Retinal pigment epithelial cell (primary cell): ENCODE data around the gene PSEN2.

ENCODE experiments used
- DNase-seq: peaks from one replicate; pipeline ENCODE4 v3.0.0-alpha.2; 2010; ENCODE audit warnings: low read depth
- H3K4me3 ChIP-seq: 2 replicates; pipeline ENCODE4 v1.5.1; 2011; ENCODE audit warnings: mild to moderate bottlenecking, low read length, control low read depth, moderate library complexity
- TF ChIP-seq, protein P1 (sequence below): conservative IDR thresholded peaks from 2 replicates; pipeline ENCODE4 v1.5.1; 2011; ENCODE audit warnings: low read depth, low read length, control low read depth, inconsistent platforms

PSEN2 gene

DNA sequence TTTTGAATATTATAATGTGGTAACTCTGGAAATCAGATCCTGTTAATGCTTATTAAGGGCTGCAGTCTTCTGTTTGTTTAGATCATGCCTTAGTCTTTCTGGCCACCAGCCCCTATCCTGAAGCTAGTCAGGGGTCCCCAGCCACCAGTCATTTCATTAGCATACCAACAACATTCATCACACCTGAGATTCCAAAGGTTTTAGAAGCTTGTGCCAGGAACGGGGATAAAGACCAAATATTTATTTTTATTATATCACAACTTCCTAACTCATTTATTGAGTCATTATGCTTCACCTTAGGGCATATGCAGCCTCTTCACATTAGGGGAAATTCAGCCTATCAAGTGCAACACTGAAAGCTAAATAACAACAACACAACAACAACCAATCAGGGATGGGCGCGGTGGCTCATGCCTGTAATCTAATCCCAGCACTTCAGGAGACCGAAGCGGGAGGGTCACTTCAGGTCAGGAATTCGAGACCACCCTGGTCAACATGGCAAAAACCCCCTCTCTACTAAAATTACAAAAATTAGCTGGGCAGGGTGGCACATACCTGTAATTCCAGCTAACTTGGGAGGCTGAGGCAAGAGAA, 2.9 kb upstream of the PSEN2 start:
- TF ChIP-seq, protein P1, sequence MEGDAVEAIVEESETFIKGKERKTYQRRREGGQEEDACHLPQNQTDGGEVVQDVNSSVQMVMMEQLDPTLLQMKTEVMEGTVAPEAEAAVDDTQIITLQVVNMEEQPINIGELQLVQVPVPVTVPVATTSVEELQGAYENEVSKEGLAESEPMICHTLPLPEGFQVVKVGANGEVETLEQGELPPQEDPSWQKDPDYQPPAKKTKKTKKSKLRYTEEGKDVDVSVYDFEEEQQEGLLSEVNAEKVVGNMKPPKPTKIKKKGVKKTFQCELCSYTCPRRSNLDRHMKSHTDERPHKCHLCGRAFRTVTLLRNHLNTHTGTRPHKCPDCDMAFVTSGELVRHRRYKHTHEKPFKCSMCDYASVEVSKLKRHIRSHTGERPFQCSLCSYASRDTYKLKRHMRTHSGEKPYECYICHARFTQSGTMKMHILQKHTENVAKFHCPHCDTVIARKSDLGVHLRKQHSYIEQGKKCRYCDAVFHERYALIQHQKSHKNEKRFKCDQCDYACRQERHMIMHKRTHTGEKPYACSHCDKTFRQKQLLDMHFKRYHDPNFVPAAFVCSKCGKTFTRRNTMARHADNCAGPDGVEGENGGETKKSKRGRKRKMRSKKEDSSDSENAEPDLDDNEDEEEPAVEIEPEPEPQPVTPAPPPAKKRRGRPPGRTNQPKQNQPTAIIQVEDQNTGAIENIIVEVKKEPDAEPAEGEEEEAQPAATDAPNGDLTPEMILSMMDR: no peak
- no peak for DNase-seq
- no peak overlapping the region for H3K4me3 ChIP-seq

GRCh38 chr1:226868726-226869125, 1.7 kb upstream of the PSEN2 start:
- TF ChIP-seq, protein P1: no peak
- no peak overlapping the region for H3K4me3 ChIP-seq
- no peak for DNase-seq

GRCh38 chr1:226870026-226870400, 403 bp upstream of the PSEN2 start:
- no peak for DNase-seq
- TF ChIP-seq, protein P1: no peak
- H3K4me3 ChIP-seq: peak overlapping the region; percentile 62

- DNase-seq: no peak
- TF ChIP-seq, protein P1: no peak
- no peak overlapping the region for H3K4me3 ChIP-seq
Measured at GRCh38 chr1:226871636-226872327, 1.4 kb downstream of the PSEN2 start.

- no peak overlapping the region for H3K4me3 ChIP-seq
- TF ChIP-seq, protein P1: no peak
Measured at GRCh38 chr1:226872437-226872836, 2.0 kb downstream of the PSEN2 start.

GRCh38 chr1:226873771-226874578, 3.6 kb downstream of the PSEN2 start:
- no peak overlapping the region for H3K4me3 ChIP-seq
- TF ChIP-seq, protein P1: no peak
- DNase-seq: no peak

More at GRCh38 chr1:226872437-226872836, 2.0 kb downstream of the PSEN2 start:
- DNase-seq: no peak
